Gastrocnemius medialis (tissue), 4 donors: ENCODE data around the gene ASPHD2. TPM values are rescaled to one million over a fixed set of nuclear protein-coding genes. Genes with fewer than 3 reads are reported as not detected.

Experiments
- ATAC-seq, 2 donors: fragments of 150-250 bp; one replicate each; pipeline ENCODE4 v1.9.1; 2016
- DNase-seq, 2 donors: peaks; one replicate each; pipeline ENCODE4 v3.0.0-alpha.2; 2019
- H3K27ac ChIP-seq, 4 donors: fragments of 200-600 bp; sonication (generic); 1 replicate in 1 of 4; 2 replicates in 3 of 4; pipeline ENCODE4 v1.5.1; 2016 to 2018; ENCODE audit warnings: mild to moderate bottlenecking in 2 of 4, moderate library complexity in 1 of 4
- H3K27me3 ChIP-seq, 3 donors: fragments of 200-600 bp; sonication (generic) in 2 of 3; 1 replicate in 1 of 3; 2 replicates in 2 of 3; pipeline versions ENCODE4 v1.5.1 to v1.6.0; 2016 to 2019; ENCODE audit warnings: mild to moderate bottlenecking in 1 of 3, moderate library complexity in 1 of 3
- H3K36me3 ChIP-seq, 2 donors: fragments of 200-600 bp; sonication (generic) in 1 of 2; one replicate each; pipeline ENCODE4 v1.5.1; 2017 to 2018
- H3K4me1 ChIP-seq, 2 donors: fragments of 200-600 bp; sonication (generic) in 1 of 2; one replicate each; pipeline ENCODE4 v1.5.1; 2016 to 2017; ENCODE audit warnings: mild to moderate bottlenecking in 2 of 2
- H3K4me3 ChIP-seq, 4 donors: fragments of 200-600 bp; sonication (generic) in 3 of 4; 1 replicate in 1 of 4; 2 replicates in 3 of 4; pipeline ENCODE4 v1.5.1; 2016 to 2019; ENCODE audit warnings: mild to moderate bottlenecking in 2 of 4
- H3K9me3 ChIP-seq, 3 donors: fragments of 200-600 bp; sonication (generic) in 2 of 3; 1 replicate in 1 of 3; 2 replicates in 2 of 3; pipeline ENCODE4 v1.5.1; 2016 to 2019
- CTCF ChIP-seq, 5 experiments: fragments of 450-650 bp in 3 of 5; fragments of 200-600 bp in 2 of 5; sonication (generic) in 2 of 5; IDR thresholded peaks in 4 of 5; conservative IDR thresholded peaks in 1 of 5; 1 replicate in 4 of 5; 2 replicates in 1 of 5; pipeline ENCODE4 v1.5.1; 2016 to 2019; ENCODE audit warnings: antibody characterized with exemption in 5 of 5, mild to moderate bottlenecking in 3 of 5, moderate library complexity in 3 of 5
- POLR2A ChIP-seq, 2 donors: fragments of 450-650 bp; IDR thresholded peaks; one replicate each; pipeline ENCODE4 v1.6.1; 2017; ENCODE audit warnings: antibody characterized with exemption in 2 of 2, mild to moderate bottlenecking in 2 of 2, moderate library complexity in 2 of 2
- in situ Hi-C, 4 donors: fragments of 200-750 bp; cut with MboI; loops; one replicate each; pipeline versions ENCODE4 v1.15.0 to v1.8.0; 2017; ENCODE audit warnings: low sequenced_read_pairs in 4 of 4
- intact Hi-C: fragments of 100-400 bp; cut with DNase I; formaldehyde crosslinking; loops from one replicate; pipeline ENCODE4 v1.15.1; 2023; ENCODE audit warnings: low total_unique reads
- total RNA-seq, 4 donors: library from RNA; depleted of rRNA; stranded (reverse); fragments of >200 nt; gene quantifications; one replicate each; pipeline versions ENCODE4 v1.1.0 to v1.2.3, GENCODE V29; 2016

Gene ASPHD2
- total RNA-seq, result under 1 TPM in 2 of 4 donors, not detected in 2; 0.07 to 0.10 TPM

GRCh38 chr22:26428515-26429457 lies at the start of gene ASPHD2:
Gene ASPHD2 (plus strand): TSS chr22:26429260. CDS start chr22:26433616, 4,356 bp downstream.
- peak; percentile 53 to 59 for ATAC-seq
- peaks cover 3% of the 10 kb centered on the region in 2 donors for H3K4me1 ChIP-seq
- intact Hi-C loops, result no loop called here
- H3K9me3 ChIP-seq, result no peaks in the 10 kb centered on the region
- H3K27me3 ChIP-seq, result peaks cover 25 to 31% (median 30%) of the 10 kb centered on the region in 3 donors
- no peaks in the 10 kb centered on the region for H3K36me3 ChIP-seq
- DNase-seq, result peak in 1 of 2 donors; percentile 23
- peak within 1 kb of the TSS; percentile 42 to 57 (median 50) for H3K4me3 ChIP-seq
- in situ Hi-C loops, result no loop called here
- TF ChIP-seq CTCF (IDR thresholded peaks at IDR 0.05 in 4 of 5, conservative IDR thresholded peaks at IDR 0.05 in 1 of 5), result no peak
- TF ChIP-seq POLR2A (IDR thresholded peaks at IDR 0.05), result peak in 1 of 2 donors; percentile 16
- H3K27ac ChIP-seq, result peak within 1 kb of the TSS in 1 of 4 donors; percentile 35

- Histone ChIP-seq H3K4me1 (no peaks in the 10 kb centered on the region), H3K4me3 (no peak overlapping the region), H3K36me3 (no peaks in the 10 kb centered on the region), H3K9me3 (no peaks in the 10 kb centered on the region), H3K27ac (no peak overlapping the region), H3K27me3 (peaks cover 22 to 38% (median 28%) of the 10 kb centered on the region in 3 donors)
- ATAC-seq, result no peak
- intact Hi-C loops, result no loop called here
- no peak for DNase-seq
- in situ Hi-C loops, result no loop called here
- TF ChIP-seq POLR2A (IDR thresholded peaks at IDR 0.05) (no peak), CTCF (IDR thresholded peaks at IDR 0.05 in 4 of 5, conservative IDR thresholded peaks at IDR 0.05 in 1 of 5) (no peak)
These were observed 48.8 kb upstream of the ASPHD2 start for GRCh38 chr22:26380072-26380830.

- ATAC-seq (no peak), DNase-seq (no peak)
- in situ Hi-C loops, result no loop called here
- H3K4me3 ChIP-seq, result no peak overlapping the region
- no peaks in the 10 kb centered on the region for H3K4me1 ChIP-seq
- intact Hi-C loops, result no loop called here
- H3K36me3 ChIP-seq, result no peaks in the 10 kb centered on the region
- H3K27ac ChIP-seq, result no peak overlapping the region
- H3K27me3 ChIP-seq, result peaks cover 0 to 20% (median 12%) of the 10 kb centered on the region in 3 donors
- TF ChIP-seq CTCF (IDR thresholded peaks at IDR 0.05 in 4 of 5, conservative IDR thresholded peaks at IDR 0.05 in 1 of 5) (no peak), POLR2A (IDR thresholded peaks at IDR 0.05) (no peak)
- H3K9me3 ChIP-seq, result no peaks in the 10 kb centered on the region
These were observed 46.3 kb upstream of the ASPHD2 start for GRCh38 chr22:26382782-26383181.

- no peak for ATAC-seq
These were observed 45.0 kb upstream of the ASPHD2 start for GRCh38 chr22:26383968-26384556.

More at GRCh38 chr22:26383968-26384556, 45.0 kb upstream of the ASPHD2 start:
- Histone ChIP-seq H3K27me3 (peaks cover 0 to 17% (median 7%) of the 10 kb centered on the region in 3 donors), H3K4me1 (no peaks in the 10 kb centered on the region), H3K4me3 (no peak overlapping the region), H3K36me3 (no peaks in the 10 kb centered on the region), H3K9me3 (no peaks in the 10 kb centered on the region), H3K27ac (no peak overlapping the region)
- in situ Hi-C loops (no loop called here), intact Hi-C loops (no loop called here)
- TF ChIP-seq CTCF (IDR thresholded peaks at IDR 0.05 in 4 of 5, conservative IDR thresholded peaks at IDR 0.05 in 1 of 5) (no peak), POLR2A (IDR thresholded peaks at IDR 0.05) (no peak)
- no peak for DNase-seq
